WERI-Rb-1 (cell line): Measurements from ENCODE around the gene PPP2R2B.

ENCODE experiments used
- DNase-seq: peaks from one replicate; pipeline ENCODE4 v3.0.0-alpha.2; 2020
- H3K27ac ChIP-seq: fragments of 250-450 bp; sonication (Bioruptor Pico); 2 replicates; pipeline ENCODE4 v1.5.1; 2020; ENCODE audit warnings: mild to moderate bottlenecking, moderate library complexity
- H3K27me3 ChIP-seq: fragments of 250-450 bp; sonication (Bioruptor Pico); 2 replicates; pipeline ENCODE4 v1.5.1; 2021; ENCODE audit warnings: mild to moderate bottlenecking, low read depth, moderate library complexity; ENCODE audit not compliant: insufficient read depth, severe bottlenecking
- H3K36me3 ChIP-seq: fragments of 250-450 bp; sonication (Bioruptor Pico); 2 replicates; pipeline ENCODE4 v1.5.1; 2020; ENCODE audit warnings: mild to moderate bottlenecking, moderate library complexity
- H3K4me3 ChIP-seq: 2 replicates; pipeline ENCODE4 v1.5.1; 2011; ENCODE audit warnings: low read depth, mild to moderate bottlenecking, control low read depth, low read length
- H3K9me3 ChIP-seq: fragments of 250-450 bp; sonication (Bioruptor Pico); 2 replicates; pipeline ENCODE4 v1.5.1; 2021; ENCODE audit warnings: mild to moderate bottlenecking, moderate library complexity; ENCODE audit not compliant: severe bottlenecking
- TF ChIP-seq, protein P1 (sequence below): IDR thresholded peaks from 2 replicates; pipeline ENCODE4 v1.5.1; 2011; ENCODE audit warnings: low read depth, mild to moderate bottlenecking, control low read depth, inconsistent platforms, low read length

Gene PPP2R2B

GRCh38 chr5:146884066-146884626, 5.6 kb upstream of the PPP2R2B start:
- DNase-seq: no peak

DNA sequence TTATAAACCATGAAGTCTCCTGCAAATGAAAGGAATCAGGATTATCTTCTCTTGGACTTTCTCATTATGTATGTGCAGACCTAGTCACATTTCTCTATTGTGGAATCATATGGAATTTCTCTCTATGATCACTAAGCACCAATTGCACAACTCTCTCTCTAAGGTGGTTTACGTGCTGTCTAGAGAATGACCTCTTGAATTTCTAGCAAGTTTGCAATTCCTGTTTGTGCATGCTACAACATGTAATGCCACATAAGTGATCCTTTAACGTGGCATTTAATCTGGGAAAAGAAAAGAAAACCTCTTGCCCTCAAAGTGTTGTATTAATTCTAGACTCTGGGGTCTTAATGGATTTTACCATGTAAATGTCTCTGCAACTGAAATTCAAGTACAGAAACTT, 5.0 kb upstream of the PPP2R2B start:
- no peak for DNase-seq
- H3K4me3 ChIP-seq: no peak overlapping the region
- H3K9me3 ChIP-seq: no peaks in the 10 kb centered on the region
- no peak overlapping the region for H3K27ac ChIP-seq
- no peaks in the 10 kb centered on the region for H3K36me3 ChIP-seq
- H3K27me3 ChIP-seq: peaks cover 15% of the 10 kb centered on the region
- TF ChIP-seq, protein P1, sequence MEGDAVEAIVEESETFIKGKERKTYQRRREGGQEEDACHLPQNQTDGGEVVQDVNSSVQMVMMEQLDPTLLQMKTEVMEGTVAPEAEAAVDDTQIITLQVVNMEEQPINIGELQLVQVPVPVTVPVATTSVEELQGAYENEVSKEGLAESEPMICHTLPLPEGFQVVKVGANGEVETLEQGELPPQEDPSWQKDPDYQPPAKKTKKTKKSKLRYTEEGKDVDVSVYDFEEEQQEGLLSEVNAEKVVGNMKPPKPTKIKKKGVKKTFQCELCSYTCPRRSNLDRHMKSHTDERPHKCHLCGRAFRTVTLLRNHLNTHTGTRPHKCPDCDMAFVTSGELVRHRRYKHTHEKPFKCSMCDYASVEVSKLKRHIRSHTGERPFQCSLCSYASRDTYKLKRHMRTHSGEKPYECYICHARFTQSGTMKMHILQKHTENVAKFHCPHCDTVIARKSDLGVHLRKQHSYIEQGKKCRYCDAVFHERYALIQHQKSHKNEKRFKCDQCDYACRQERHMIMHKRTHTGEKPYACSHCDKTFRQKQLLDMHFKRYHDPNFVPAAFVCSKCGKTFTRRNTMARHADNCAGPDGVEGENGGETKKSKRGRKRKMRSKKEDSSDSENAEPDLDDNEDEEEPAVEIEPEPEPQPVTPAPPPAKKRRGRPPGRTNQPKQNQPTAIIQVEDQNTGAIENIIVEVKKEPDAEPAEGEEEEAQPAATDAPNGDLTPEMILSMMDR: no peak

More at GRCh38 chr5:146884066-146884626, 5.6 kb upstream of the PPP2R2B start:
- Histone ChIP-seq H3K27me3 (peaks cover 9% of the 10 kb centered on the region), H3K9me3 (no peaks in the 10 kb centered on the region), H3K27ac (no peak overlapping the region), H3K36me3 (no peaks in the 10 kb centered on the region), H3K4me3 (no peak overlapping the region)
- TF ChIP-seq, protein P1: no peak

DNA sequence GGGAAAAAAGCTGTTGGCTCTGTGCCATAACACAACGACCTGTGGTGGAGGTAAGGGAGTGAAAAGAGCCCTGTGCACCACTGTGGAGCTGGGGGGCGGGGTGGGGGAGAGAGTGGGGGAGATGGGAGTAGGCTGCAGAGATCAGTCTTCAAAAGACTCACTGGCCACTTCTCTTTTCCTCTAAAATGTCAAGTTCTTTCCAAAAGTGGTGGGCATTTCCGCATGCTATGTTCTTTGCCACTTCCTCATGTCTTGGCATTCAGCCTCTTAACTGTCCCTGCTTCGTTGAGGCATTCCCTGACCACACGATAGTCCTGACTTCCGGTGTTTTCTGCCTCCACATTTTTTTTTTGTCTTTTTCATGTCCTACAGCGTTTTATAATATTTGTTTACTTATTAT, 2.4 kb upstream of the PPP2R2B start:
- Histone ChIP-seq H3K9me3 (no peaks in the 10 kb centered on the region), H3K27me3 (peaks cover 27% of the 10 kb centered on the region), H3K36me3 (no peaks in the 10 kb centered on the region), H3K4me3 (no peak overlapping the region), H3K27ac (no peak overlapping the region)
- TF ChIP-seq, protein P1: no peak
- DNase-seq: no peak

GRCh38 chr5:146877783-146878475, 628 bp downstream of the PPP2R2B start:
- no peaks in the 10 kb centered on the region for H3K36me3 ChIP-seq
- H3K27me3 ChIP-seq: peaks cover 27% of the 10 kb centered on the region
- peak overlapping the region; percentile 51 for H3K4me3 ChIP-seq
- TF ChIP-seq, protein P1: no peak
- DNase-seq: peak; percentile 18
- no peak overlapping the region for H3K27ac ChIP-seq
- H3K9me3 ChIP-seq: no peaks in the 10 kb centered on the region

DNA sequence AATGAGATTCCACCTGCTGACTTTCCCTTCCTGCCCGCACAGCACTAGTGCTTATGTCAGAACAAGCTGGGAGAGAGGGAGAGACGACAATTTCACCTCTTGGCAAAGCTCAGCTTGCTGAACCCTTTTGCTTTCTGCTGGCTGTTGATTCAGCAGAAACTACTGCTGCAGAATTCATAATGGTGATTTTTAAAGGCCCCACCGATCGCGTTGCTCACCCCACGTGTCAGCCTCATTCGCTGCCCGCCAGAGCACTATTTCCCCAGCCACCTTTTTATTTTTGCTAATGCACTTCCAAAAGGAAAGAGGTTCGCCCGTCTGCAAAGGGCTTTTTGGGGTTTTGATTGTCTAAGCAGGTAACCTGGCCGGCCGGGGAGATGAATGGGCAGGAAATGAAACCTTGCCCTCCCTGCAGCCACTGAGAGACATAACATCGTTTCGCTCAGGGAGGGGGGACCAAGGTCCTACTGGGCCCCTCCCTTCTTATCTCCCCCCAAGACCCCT, 1.3 kb downstream of the PPP2R2B start:
- Histone ChIP-seq H3K36me3 (no peaks in the 10 kb centered on the region), H3K9me3 (no peaks in the 10 kb centered on the region), H3K4me3 (peak overlapping the region; percentile 51), H3K27ac (no peak overlapping the region), H3K27me3 (peaks cover 27% of the 10 kb centered on the region)
- no peak for DNase-seq
- TF ChIP-seq, protein P1: no peak
